SK-N-MC (cell line): Measurements from ENCODE around the gene TPBGL.
"Not testable (repeated sequence)": the region's sequence is repeated elsewhere in the genome, so short reads cannot be mapped to it uniquely, and the experiment has no call there.

Experiments used
- DNase-seq: peaks from one replicate; pipeline ENCODE4 v3.0.0-alpha.2; 2011; ENCODE audit warnings: low read depth, low spot score
- H3K27ac ChIP-seq: fragments of 200-600 bp; sonication (generic); 2 replicates; pipeline ENCODE4 v1.5.1; 2016; ENCODE audit warnings: mixed run types
- H3K36me3 ChIP-seq: fragments of 200-600 bp; sonication (generic); 2 replicates; pipeline ENCODE4 v1.6.1; 2017; ENCODE audit warnings: antibody characterized with exemption, low read length, mixed read lengths; ENCODE audit not compliant: insufficient read depth
- H3K4me3 ChIP-seq: fragments of 200-600 bp; sonication (generic); 2 replicates; pipeline ENCODE4 v1.5.1; 2016
- H3K9ac ChIP-seq: fragments of 200-600 bp; sonication (generic); 2 replicates; pipeline ENCODE4 v1.8.0; 2017; ENCODE audit warnings: mixed run types, mixed read lengths; ENCODE audit not compliant: insufficient read length
- H3K9me3 ChIP-seq: fragments of 200-600 bp; sonication (generic); 2 replicates; pipeline ENCODE4 v1.6.1; 2017; ENCODE audit warnings: low read depth, mild to moderate bottlenecking, antibody characterized with exemption, low read length, moderate library complexity, mixed read lengths
- EZH2 ChIP-seq: fragments of 200-600 bp; sonication (generic); IDR thresholded peaks from one replicate; pipeline ENCODE4 v1.6.1; 2017; ENCODE audit warnings: antibody characterized with exemption
- FOXP2 ChIP-seq: optimal IDR thresholded peaks from 2 replicates; pipeline ENCODE3; 2011; ENCODE audit warnings: mild to moderate bottlenecking, moderate library complexity; ENCODE audit not compliant: insufficient read depth; ENCODE audit errors: extremely low read length, control extremely low read depth
- POLR2AphosphoS5 ChIP-seq: IDR thresholded peaks from 2 replicates; pipeline ENCODE4 v1.6.1; 2012; ENCODE audit warnings: mild to moderate bottlenecking, low read depth, low read length, borderline replicate concordance

Gene TPBGL

DNA sequence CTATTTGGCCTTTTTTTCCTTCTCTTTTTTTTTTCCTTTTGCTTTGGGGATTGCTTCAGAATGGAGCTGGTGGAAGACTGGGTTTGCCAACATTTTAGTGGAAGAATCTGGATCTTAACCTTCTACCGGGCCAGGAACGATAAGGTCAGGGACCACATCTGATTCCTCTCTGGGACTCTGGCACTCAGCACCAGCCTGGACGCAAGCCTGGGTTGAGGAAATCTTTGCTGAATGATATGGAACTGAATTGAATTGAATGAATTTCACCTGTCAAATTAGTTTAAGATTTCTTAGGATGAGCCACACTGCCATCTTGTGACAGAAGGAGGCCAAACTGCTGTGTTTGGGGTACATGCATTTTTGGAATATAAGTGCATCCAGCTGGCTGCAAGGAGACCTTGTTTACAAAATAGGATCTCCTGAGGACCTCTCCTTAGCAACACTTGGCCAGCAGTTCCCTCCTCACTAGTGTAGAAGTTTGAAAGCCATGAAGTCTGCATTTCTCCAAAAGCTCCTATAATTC lies 30.4 kb downstream of the TPBGL start:
- no peak for DNase-seq

DNA sequence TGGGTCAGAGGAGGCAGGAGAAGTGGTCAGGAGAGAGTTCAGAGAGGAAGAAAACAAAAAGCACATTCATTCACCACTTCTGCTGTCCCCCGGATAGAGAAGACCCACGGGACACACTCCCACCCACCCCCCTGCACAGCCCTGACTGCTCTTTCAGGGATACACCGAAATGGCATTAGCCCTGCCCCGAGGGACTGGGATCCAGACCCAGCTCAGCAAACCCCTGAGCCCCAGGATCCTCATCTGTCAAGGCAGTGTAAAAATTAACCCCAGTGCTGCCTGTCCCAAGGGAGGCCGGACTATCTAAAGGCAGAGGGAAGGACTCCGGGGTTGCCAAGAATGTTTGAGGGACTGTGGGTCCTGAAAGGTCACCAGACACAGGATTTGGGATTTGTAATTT lies 31.2 kb downstream of the TPBGL start:
- TF ChIP-seq POLR2AphosphoS5 (no peak), FOXP2 (no peak), EZH2 (no peak)
- DNase-seq: no peak
- Histone ChIP-seq H3K9me3 (no peaks in the 10 kb centered on the region), H3K4me3 (no peak overlapping the region), H3K9ac (no peak overlapping the region), H3K27ac (no peak overlapping the region), H3K36me3 (no peaks in the 10 kb centered on the region; the same call in 1 of the 2 replicates)

More for the DNA sequence above, 30.4 kb downstream of the TPBGL start:
- H3K4me3 ChIP-seq: no peak overlapping the region
- H3K9me3 ChIP-seq: no peaks in the 10 kb centered on the region
- no peak overlapping the region for H3K9ac ChIP-seq
- no peaks in the 10 kb centered on the region; the same call in 1 of the 2 replicates for H3K36me3 ChIP-seq
- TF ChIP-seq EZH2 (no peak), POLR2AphosphoS5 (no peak), FOXP2 (no peak)
- H3K27ac ChIP-seq: no peak overlapping the region

DNA sequence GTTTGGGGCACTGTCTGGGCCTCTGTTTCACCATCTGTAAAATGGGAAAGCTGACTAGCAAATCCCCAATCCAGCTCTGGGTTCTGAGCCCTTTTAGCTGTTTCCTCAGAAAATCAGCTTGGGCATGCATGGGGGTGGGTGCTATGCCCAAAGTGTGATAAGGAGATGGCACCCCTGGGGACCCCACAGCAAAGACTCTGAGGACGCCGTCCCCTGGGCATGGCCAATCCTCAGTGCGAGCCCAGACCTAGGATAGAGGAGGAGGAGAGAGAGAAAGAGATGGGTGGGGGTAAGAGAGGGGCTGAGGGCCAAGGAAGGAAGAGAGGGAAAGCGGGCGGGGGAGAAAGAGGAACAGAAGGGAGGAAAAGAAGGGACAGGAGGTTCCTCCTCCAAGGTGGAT lies 31.8 kb downstream of the TPBGL start:
- no peak for DNase-seq
- H3K9me3 ChIP-seq: no peaks in the 10 kb centered on the region
- no peak overlapping the region for H3K9ac ChIP-seq
- H3K27ac ChIP-seq: no peak overlapping the region
- H3K4me3 ChIP-seq: no peak overlapping the region
- H3K36me3 ChIP-seq: no peaks in the 10 kb centered on the region; the same call in 1 of the 2 replicates
- TF ChIP-seq EZH2 (no peak), POLR2AphosphoS5 (no peak), FOXP2 (no peak)

DNA sequence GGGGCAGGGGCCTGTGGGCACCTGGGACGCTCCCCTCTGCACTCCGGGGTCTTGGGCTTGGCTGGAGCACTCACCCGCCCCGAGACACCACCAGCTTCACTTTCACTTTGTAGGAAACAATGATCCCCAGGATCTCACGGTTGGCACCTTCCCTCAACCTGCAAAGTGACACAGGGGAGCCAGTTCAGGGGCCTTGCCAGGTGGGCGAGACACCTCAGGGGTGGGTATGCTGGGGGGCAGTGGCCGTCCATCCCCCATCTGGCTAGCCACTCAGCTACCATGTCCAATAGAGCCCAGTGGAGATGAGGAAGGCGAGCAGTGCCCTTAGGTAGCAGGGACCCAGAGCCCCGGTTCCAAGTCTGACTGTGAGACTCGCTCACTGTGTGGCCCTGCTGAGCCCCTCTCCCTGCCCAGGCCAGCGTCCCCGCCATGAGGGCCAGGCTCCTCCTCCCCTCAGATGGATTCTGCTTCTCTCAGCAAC lies 32.3 kb downstream of the TPBGL start:
- Histone ChIP-seq H3K27ac (no peak overlapping the region), H3K36me3 (no peaks in the 10 kb centered on the region; the same call in 1 of the 2 replicates), H3K9ac (no peak overlapping the region), H3K9me3 (no peaks in the 10 kb centered on the region), H3K4me3 (no peak overlapping the region)
- no peak for DNase-seq
- no peak for TF ChIP-seq FOXP2
- TF ChIP-seq POLR2AphosphoS5: no peak
- no peak for TF ChIP-seq EZH2

DNA sequence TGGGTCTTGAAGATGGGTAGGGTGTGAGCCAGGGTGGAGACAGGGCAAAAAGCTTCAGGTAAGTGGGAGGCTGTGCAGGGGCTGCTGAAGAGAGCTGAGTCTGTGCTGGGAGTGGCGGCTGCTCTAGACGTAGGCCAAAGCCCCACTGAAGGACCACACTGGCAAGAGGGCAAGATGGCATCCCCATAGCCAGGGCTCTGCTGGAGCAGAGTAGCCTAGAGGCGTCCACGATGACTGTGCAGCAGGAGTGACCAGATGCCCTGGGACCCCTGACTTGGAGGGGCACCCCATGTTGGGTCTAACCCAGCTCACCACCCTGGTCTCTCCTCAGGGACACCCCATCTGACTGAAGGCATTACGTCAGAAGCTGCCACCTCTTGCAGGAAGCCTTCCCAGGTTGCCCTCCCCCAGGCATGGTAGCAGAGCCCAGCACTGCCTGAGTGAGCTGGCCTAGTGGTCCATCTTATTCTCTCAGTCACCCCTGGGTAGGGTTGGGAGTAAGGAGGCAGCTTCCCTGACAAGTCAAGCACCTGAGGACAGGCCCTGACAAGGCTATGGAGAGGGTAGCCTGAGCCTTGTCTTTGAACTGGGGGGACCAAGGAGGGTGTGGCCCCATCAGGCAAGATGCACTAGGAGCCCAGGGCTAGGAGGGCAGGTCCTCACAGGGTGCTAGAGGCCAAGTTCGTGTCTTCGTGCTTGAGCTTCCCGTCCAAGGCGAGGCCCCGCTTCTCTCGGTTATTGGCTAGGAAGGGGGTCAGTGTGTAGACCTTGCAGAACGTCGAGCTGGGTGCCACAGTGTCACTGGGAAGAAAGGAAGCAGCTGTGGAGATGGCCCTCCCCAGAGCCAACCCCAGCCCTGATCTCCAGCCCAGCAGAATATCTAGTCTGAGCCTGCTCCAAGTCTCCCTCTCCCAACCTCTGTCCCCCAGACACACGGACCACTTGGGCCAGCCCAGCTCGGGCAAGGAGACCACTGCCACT lies 33.1 kb downstream of the TPBGL start:
- TF ChIP-seq FOXP2: no peak
- no peak for TF ChIP-seq POLR2AphosphoS5
- no peak for TF ChIP-seq EZH2
- Histone ChIP-seq H3K27ac (no peak overlapping the region), H3K36me3 (no peaks in the 10 kb centered on the region; the same call in 1 of the 2 replicates), H3K9ac (no peak overlapping the region), H3K4me3 (no peak overlapping the region), H3K9me3 (no peaks in the 10 kb centered on the region)
- DNase-seq: no peak

DNA sequence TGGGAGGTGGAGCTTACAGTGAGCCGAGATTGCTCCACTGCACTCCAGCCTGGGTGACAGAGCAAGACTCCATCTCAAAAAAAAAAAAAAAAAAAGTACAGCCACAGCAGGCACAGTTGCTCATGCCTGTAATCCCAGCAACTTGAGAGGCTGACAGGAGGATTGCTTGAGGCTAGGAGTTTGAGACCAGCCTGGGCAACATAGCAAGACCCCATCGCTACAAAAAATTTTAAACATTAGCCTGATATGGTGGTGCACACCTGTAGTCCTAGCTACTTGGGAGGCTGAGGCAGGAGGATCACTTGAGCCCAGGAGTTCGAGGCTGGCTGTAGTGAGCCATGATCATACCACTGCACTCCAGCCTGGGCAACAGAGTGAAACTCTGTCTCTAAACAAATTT lies 34.1 kb downstream of the TPBGL start:
- not testable (repeated sequence) for H3K9me3 ChIP-seq, H3K4me3 ChIP-seq, H3K36me3 ChIP-seq, H3K9ac ChIP-seq, DNase-seq, H3K27ac ChIP-seq

DNA sequence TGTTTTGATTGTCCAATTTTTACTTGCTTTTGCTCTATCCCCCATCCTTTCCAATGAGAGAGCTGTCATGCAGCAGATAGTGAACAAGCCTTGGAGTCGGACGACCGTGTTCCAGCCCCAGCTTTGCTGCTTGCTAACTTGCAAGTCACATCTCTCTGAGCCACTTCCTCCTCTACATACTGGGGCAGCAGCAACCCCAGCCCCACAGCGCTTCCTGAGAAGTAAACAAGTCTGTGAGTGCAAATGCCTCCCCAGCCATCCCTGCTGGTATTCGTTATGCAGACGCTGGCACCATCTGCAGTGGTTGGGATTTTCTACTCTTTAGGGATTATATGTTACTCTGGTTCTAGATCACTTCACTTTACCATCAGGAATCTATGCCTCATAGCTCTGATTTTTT lies 35.0 kb downstream of the TPBGL start:
- TF ChIP-seq POLR2AphosphoS5 (no peak), FOXP2 (no peak), EZH2 (no peak)
- H3K27ac ChIP-seq: no peak overlapping the region
- no peak overlapping the region for H3K9ac ChIP-seq
- H3K4me3 ChIP-seq: no peak overlapping the region
- DNase-seq: no peak
- H3K36me3 ChIP-seq: no peaks in the 10 kb centered on the region; the same call in 1 of the 2 replicates
- no peaks in the 10 kb centered on the region for H3K9me3 ChIP-seq

DNA sequence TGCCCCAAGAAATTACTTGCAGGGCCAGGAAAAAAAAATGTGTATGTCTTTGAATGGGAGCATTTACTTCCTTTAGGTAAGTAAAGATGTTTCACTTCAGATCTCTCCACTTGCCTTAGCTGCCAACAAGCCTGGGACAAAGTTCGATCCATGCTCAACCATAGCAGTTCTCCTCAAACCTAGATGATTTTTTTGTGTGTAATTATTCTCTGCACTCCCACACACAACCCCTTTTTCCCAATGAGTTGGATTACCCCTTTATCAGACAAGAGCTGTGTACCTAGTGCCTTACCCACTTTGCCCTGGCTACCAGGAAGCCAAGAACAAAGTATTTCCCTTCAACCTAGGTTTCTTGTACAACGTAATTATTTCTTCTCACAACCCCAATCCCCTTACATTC lies 35.6 kb downstream of the TPBGL start:
- H3K4me3 ChIP-seq: no peak overlapping the region
- H3K9ac ChIP-seq: no peak overlapping the region
- TF ChIP-seq FOXP2: no peak
- no peak for TF ChIP-seq EZH2
- no peak for TF ChIP-seq POLR2AphosphoS5
- no peaks in the 10 kb centered on the region; the same call in 1 of the 2 replicates for H3K36me3 ChIP-seq
- H3K27ac ChIP-seq: no peak overlapping the region
- H3K9me3 ChIP-seq: no peaks in the 10 kb centered on the region
- DNase-seq: no peak

DNA sequence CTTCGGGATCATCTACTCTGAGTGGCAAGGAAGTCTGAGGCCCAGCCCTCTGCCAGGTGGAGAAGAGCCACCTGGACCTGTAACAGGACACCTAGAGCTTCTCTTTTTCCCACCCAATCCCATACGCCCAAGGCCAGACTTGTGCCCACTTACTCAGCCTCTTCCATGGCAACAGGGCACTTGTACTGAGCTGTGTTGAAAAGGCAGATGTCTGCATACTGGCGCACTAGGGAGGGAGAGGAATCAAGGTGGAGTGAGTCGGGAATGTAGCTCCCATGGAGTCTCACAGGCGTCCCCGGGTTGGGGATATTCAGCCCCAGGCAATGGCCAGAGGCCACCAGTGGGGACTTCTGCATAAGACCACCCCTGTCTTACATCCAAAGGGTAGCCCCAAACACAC lies 36.1 kb downstream of the TPBGL start:
- H3K36me3 ChIP-seq: no peaks in the 10 kb centered on the region; the same call in 1 of the 2 replicates
- no peak overlapping the region for H3K9ac ChIP-seq
- no peak overlapping the region for H3K4me3 ChIP-seq
- H3K27ac ChIP-seq: no peak overlapping the region
- TF ChIP-seq POLR2AphosphoS5: no peak
- no peak for TF ChIP-seq FOXP2
- no peak for TF ChIP-seq EZH2
- no peaks in the 10 kb centered on the region for H3K9me3 ChIP-seq
- no peak for DNase-seq
